Activated CD4-positive, alpha-beta T cell treated with anti-CD3 and anti-CD28 coated beads for 48 hours (primary cell): Measurements from ENCODE around the gene SRSF6.
"Not testable (repeated sequence)": the region's sequence is repeated elsewhere in the genome, so short reads cannot be mapped to it uniquely, and the experiment has no call there.

Experiments used
- DNase-seq: peaks from one replicate; pipeline ENCODE4 v3.0.0-alpha.2; 2020

SRSF6 gene

DNA sequence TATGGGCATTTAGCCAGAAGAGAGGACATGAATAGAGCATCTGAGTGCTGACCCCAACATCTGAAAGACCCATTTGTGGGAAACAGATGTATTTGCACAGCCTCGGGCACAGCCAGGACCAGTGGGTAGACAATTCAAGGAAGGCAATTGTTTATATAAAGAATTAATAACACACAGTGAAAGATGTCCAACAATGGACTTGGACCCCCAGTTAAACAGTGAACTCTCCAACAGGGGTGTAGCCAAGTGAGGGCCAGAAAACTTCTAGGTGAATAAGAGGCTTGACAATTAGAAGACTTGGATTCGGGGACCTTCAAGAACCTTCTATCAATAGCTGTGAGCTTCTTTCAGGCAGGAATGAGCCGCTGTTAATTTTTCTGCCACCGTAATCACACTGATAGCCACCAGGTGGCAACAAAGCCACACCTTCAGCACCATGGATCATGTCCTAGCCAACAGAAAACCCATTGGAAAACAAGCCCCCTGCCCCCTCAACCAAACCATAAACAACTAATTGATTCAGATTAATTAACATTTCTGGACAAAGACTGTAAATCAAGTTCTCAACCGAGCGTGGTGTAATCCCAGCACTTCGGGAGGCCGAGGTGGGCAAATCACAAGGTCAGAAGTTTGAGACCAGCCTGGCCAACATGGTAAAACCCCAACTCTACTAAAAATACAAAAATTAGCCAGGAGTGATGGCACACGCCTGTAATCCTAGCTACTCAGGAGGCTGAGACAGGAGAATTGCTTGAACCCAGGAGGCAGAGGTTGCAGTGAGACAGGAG is 8.8 kb upstream of the SRSF6 start:
- DNase-seq = peak; percentile 56

DNA sequence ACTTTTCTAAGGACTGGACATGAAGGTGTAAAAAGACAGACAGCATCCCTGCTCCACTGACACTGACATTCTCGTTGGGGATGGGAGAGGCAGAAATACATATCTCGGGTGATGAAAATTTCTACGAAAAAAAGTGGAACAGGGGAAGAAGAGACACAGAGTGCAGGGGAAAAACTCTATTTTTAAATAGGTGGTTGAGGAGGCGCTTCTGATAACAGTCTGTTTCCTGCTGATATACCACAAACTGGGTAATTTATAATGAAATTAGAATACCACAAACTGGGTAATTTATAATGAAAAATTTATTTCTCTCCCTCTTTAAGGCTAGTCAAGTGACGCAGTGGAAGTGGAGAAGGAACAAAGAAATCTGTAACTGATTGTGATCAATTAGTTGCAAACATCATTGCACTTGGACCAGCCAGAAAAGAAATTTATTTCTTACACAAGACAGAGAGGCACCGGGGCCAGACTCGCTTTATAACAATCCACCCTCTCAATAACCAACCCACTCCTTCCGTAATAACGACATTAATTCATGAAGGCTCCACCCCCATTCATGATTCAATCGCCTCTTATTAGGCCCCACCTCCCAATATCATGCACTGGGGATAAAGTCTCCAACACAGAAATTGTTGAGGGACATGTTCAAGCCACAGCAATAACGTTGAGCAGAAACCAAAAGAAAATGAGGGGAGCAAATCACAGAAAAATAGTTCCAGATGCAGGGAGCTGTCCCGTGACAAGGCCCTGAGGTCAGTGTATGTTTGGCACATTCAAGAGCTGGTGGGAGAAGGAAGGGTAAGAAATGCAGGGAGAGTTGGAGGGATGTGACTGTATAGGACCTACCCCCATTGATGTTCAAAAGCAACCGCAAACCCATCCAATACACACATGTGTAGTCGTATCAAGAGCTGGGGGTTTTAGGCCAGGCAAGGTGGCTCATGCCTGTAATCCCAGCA is 6.6 kb upstream of the SRSF6 start:
- no peak for DNase-seq

DNA sequence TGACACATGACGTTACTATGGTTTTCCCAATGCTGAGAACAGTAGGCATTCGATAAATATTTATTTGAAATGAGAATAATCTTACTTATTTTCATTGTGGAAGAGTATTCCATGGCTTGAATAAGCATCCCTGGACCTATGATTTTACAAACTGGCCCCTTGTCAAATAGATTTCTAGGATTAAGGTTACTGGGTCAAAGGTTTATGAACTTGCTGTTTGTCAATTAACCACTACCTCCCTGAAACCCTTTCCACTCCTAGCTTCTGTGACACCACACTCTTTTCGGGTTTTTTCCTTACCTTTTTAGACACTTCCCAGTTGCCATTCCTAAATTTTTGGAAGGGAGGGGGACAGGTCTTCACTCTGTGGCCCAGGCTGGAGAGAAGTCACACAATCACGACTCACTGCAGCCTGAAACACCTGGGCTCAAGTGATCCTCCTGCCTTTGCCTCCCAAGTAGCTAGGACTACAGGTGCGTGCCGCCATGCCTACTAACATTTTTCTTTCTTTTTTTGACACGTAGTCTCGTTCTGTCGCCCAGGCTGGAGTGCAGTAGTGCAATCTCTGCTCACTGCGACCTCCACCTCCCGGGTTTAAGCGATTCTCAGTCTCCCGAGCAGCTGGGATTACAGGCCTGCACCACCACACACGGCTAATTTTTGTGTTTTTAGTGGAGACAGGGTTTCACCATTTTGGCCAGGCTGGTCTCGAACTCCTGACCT is 5.1 kb upstream of the SRSF6 start:
- no peak for DNase-seq

DNA sequence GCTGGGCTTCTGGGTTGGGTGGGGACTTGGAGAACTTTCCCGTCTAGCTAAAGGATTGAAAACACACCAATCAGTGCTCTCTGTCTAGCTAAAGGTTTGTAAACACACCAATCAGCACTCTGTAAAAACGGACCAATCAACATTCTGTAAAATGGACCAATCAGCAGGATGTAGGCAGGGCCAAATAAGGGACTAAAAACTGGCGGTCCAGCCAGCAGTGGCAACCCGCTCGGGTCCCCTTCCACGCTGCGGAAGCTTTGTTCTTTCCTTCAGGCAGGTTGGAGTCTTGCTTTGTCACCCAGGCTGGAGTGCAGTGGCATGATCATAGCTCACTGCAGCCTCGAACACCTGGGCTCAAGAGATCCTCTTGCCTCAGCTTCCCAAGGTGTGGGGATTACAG is 1.4 kb upstream of the SRSF6 start:
- DNase-seq = not testable (repeated sequence)

DNA sequence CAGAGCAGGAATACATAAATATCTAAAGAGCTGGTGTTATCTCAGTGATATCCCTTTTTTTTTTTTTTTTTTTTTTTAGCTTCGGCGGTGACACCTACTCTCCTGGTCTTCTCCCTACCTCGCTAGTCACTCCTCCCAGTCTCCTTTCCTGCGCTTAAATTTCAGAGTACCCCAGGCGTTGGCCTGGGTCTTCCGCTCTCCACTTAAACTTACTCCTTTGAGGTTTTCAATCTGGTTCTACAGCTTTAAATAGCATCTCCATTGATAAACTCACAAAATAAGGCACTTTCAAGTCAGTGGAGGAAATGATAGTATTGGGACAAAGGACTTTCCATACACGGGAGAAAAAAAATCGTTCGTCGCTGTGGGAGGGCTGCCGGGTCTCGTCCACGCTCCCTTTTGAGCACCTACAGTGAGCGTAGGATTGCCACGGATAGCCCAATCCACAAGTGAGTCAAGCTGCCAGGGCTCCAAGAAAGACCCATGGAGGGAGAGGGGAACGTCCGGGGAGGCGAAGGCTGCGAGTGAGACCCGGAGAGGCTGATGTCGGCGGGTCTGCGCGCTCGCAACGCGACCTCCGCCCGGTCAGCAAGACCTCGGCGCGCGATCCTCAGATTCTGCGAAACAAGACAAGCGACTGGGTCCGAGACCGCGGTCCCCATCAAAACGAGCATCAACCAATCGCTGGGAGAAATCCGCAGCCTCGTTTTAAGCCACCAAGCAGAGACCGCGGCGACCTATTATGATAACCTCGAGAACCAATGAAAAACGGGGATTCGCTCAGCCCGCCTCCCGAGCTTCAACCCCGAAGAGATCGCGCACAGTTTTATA is 672 bp upstream of the SRSF6 start:
- DNase-seq = peak; percentile 90

DNA sequence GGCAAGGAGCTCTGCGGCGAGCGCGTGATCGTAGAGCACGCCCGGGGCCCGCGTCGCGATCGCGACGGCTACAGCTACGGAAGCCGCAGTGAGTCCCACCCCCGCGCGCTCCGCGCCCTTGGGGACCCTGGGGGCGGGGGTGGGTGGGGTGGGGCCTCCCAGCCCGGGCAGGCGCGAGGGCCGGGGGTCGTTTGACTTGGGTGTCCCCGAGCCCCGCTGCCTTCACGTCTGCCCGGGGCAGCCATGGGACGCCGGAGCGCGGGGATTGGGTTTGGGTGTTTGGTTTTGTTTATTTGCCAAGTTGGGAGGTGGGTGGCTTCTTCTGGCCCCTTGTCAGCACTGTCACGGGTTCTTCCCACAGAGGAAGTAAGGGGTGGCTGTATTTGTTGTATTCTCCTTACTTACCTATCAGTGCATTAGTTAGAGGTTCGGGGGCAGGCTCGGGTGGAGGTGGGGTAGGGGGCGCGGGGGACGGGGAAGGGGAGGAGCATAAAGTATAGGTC is 777 bp downstream of the SRSF6 start:
- no peak for DNase-seq

DNA sequence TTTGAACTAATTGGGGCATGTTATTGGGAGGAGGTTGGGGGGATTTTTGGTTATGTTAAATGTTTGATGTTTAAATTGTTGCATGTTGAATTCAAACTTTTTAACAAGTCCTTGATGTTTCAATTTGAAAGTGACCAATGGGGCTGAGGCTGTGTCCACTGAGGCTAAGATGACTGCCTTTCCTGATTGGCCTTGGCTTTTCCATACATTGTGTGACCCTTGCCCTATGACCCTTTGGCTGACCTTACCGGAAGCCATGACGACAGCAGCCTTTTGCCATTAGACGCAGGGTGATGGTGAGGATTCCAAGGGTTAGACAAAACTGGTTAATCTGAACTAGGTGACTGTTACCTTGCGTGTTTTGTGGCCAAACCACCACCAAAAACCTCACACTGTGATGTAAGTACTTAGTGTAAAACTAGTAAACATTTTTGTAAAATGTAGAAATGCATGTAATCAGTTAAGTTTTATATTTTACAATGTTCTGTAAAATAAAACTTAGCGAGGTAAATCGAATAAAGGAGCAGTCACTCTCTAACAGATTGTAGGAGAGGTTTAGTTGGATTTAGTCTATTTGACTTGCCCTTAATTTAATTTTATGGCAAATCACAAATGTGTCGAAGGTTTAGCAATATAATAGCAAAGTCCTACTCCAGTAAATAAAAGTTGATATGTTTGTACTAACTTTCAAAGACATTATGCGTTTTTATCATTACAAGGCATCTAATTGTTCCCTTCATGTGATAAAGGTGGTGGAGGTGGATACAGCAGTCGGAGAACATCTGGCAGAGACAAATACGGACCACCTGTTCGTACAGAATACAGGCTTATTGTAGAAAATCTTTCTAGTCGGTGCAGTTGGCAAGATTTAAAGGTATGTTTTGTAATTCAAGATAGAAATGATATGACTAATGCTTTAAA is 1.6 kb downstream of the SRSF6 start:
- peak; percentile 37 for DNase-seq

DNA sequence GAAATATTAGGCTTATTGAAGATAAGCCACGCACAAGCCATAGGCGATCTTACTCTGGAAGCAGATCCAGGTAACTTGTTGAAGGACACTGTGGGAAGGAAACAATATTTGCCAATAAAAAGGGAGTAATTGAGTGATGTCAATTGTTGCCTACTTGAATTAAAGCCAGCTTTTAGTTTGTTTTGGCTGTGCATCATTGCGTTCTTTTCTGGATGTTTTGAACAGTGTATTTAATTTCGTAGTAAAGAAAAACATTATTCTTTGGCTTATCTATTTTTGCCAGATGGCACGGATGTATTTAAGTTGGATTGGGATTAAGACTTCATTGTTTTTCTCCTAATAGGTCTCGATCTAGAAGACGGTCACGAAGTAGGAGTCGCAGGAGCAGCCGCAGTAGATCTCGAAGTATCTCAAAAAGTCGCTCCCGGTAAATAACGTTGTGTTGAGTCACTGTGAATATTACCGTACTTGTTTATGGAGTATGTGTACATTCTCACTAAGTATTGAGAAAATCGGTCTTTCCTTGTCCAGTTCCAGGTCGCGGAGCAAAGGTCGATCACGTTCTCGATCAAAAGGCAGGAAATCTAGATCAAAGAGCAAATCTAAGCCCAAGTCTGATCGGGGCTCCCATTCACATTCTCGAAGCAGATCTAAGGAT is 2.6 kb downstream of the SRSF6 start:
- DNase-seq = no peak

DNA sequence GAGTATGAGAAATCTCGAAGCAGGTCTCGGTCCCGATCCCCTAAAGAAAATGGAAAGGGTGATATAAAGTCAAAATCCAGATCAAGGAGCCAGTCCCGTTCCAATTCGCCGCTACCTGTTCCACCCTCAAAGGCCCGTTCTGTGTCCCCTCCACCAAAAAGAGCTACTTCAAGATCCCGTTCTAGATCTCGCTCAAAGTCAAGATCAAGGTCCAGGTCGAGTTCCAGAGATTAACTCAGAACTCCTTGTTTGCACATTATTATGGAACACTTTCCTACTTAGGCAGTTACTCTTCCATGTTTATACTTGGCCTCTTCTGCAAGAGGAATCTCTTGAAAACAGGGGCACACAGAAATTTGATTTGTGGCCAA is 3.1 kb downstream of the SRSF6 start:
- DNase-seq = no peak

DNA sequence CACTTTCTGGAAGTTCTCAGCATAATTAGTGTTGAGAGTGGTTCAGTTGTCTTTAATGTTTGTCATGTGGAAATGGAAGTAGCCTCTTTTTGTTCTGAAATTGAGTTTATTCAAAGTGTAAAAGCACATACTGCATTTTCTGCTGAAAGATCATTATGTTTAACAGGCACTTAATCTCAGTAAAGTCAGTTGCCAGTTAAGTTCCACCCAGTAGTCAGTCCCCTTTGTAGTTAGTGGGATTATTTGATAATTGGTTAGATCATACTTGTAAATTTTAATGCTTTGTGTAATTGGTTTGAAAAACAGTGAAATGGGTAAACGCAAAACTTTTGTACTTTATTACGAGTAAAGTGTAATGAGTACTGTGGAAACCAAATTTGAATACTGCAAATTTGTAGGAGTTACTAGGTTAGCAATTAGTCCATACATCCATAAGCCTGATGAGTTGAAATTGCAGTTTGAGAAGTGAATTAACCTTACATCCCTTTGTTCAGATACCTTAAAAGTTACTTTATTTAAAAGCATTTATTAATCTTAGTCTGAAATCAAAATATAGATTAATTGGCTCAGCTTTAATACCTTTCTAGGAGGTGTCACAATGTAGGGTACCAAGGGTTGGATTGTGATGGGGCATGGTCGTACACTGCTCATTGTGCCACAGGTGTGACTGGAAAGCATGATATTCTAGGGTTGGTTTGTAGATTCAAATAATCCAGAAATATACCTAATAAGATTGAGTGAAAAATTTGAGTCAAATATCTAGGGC is 4.4 kb downstream of the SRSF6 start:
- DNase-seq = no peak

DNA sequence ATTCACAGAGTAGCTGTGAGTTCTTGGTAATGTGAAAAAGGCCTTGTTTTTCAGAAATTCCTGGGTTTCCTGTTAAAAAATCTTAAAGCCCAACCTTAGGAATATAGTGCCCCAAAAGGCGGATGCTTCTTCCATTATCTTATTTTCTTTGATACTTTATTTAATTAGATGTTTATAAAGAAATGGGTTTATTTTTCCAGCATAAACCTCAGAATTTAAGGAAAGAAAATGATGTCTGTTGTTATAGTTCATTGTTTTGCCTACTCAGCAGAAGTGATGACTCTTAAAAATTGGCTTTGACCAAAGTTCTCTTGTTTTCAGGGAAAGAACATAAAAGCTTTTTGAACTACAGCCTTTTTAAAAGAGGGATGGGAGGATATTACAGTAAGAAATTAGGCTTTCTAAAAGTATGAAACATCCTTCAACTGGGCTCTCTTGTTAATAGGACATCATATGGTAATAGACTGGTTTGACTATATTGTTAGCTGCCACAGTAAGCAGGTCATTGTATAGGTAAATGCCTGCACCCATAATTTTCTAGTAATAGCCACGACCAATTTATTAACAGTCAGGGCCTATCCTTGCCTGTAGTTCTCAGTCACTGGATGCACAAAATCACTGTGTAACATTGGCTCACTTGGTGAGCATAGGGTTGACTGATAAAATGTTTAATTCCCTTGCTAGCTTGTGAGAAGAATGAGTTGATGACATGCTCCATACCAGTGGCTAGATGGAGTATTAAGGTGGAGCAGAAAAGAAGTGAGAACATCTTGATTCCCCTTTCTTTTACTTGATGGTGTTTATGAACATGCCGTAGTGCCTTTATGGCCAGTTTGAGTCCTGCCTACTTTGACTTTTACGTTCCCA is 5.2 kb downstream of the SRSF6 start:
- no peak for DNase-seq

DNA sequence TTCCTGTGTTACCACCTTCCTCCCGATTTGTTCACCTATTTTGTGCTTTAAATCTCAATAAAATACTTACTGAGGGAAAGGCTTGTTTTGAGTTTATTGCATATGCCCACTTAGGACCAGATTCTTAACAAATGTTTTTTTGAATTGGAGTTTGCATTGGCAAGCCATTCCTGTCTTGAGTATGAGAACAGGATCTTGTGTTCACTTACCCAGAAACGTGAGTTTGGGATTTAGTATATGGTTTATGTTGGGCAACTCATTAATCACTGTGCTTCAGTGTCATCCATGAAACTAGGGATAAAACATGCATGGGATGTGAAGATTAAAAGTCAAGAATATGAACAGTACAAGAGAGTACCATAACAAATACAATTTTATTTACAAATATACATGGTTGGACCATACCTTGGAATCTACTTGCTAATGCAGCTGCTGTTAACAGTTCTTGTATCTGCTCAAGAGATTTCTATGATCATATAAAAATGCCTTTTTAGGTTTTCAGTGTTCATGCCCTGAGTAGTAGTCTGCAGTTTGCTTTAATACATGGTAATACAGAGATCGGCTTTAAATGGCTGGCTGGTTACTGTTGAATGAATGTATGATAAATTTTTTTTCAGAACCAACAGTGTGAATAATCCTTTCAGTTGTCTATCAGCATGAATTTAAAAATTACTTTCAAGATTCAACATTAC is 6.0 kb downstream of the SRSF6 start:
- no peak for DNase-seq

DNA sequence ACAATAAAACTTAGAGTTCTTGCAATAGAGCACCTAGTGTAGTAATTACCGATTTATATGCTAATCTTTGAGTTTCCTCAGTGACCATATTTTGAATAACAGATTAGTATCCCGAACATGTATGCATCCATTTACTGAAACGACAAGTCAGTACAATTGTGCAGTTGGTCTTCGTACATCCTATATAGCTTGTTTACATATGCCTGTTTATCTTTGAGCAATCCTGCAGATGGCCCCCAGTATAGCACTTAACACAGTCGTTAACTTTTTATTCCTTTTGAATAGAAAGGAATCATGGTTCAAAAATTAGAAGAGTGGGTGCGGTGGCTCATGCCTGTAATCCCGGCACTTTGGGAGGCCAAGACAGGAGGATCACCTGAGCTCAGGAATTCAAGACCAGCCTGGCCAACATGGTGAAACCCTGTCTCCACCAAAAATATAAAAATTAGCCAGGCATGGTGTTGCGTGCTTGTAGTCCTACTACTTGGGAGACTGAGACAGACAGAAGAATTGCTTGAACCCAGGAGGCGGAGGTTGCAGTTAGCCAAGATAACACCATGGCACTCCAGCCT is 6.6 kb downstream of the SRSF6 start:
- DNase-seq = no peak

DNA sequence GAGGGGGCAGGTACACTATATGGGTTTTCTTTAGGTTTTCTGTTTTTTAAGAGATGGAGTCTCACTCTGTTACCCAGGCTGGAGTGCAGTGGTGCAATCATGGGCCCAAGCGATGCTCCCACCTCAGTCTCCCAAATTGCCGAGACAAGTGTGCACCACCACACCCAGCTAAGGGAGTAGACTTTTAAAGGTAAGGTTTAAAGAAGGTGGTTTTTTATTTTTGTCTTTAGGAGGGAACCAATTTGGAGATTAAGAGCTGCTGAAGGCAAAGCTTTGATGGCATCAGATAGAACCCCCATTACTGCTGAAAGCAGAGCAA is 7.9 kb downstream of the SRSF6 start:
- DNase-seq = no peak

DNA sequence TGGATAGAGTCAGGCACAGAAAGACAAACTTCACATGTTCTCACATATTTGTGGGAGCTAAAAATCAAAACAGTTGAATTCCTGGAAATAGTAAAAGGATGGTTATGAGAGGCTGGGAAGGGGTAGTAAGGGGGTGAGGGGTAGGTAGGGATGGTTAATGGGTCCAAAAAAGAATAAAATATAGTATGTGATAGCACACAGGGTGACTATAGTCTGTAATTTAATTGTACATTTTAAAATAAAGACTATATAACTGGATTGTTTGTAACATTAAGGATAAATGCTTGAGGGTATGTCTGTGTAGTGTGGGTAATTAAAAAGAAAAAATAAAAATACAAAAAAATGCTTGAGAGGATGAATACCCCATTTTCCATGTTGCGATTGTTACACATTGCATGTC is 9.9 kb downstream of the SRSF6 start:
- DNase-seq = no peak

DNA sequence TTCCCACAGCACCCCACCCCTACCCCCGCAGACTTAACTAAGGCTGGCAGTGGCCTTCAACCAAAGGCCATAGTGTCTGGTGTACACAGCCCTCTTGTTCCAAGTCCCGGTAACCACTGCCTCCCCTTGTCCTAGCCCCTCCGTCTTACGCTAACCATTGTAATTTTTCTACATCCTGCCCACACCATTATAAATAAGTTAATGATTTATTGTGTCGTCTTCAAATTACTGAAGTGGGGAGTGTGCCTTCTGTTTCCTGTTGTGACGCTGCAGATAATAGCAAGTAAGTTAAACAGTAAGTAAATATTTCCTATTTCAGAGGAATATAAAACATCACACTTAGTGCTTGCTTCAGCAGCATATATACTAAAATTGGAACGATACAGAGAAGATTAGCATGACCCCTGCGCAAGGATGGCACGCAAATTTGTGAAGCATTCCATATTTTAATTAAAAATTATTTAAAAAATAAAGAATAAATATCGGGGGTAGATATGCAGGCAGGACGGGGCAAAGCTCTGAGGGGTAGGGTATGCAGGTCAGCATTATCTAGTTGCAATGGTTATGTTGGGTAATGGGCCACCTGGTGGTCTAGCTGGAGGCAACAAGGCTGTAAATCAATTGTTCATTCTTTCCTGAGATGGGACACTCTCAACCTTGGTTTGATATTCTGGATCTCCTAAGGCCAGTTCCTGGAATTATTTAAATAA is 15.1 kb downstream of the SRSF6 start:
- DNase-seq = no peak

DNA sequence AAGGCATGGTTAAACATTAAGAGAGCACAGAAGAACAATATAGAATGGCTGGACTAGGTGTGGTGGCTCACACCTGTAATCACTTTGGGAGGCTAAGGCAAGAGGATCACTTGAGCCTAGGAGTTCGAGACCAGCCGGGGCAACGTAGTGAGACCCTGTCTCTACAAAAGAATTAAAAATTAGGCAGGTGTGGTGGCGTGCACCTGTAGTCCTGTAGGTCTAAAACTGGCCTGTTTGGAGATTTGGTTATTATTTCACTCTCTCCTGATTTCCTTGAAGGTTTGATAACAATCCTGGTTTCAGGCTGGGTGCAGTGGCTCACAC is 15.6 kb downstream of the SRSF6 start:
- no peak for DNase-seq
